ENCODE measurements around the gene DYSF. TPM values are rescaled to one million over a fixed set of nuclear protein-coding genes. Genes with fewer than 3 reads are reported as not detected.

DYSF gene
- total RNA-seq, 1 experiment from 2014 or later = 0.89 TPM

DNA sequence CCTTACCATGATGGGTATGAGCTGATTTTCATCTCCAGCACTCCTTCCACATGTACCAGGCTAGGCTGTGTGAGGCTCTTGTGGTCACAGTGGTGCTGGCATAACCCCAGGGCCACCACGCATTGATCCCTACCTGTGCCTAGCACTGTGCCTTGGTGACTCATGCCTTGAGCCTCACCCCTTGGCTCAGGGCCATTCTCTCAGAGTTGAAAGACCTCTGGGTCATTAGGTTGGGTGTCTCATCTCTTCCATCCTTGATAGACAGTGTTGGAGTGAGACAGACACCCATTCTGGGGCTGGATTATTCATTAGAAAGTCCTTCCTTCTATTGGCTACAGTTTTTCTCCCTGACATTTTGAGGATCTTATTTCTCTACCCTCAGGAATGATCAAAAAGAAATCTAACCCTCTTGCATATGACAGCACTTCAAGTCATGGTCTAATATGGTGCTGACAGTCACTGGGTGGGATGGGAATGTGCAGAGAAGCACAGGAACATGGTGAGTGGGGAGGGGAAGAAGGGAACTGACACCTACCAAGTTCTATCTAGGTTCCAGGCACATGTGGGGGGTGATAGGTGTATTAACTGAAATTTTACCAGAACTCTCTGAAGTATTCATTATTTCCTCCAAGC lies 41.3 kb downstream of the DYSF start (continued):
- peak; percentile 85 for TF ChIP-seq TCF7L2 (IDR thresholded peaks at IDR 0.05; ENCODE audit: borderline replicate concordance, extremely low read depth, insufficient read depth, insufficient read length)
- TF ChIP-seq YY1 (IDR thresholded peaks at IDR 0.05; ENCODE audit: extremely low read depth, insufficient replicate concordance, low read depth, low read length) = peak; percentile 36
- no peak for TF ChIP-seq POLR2A (IDR thresholded peaks at IDR 0.05; ENCODE audit: borderline replicate concordance, extremely low read depth, insufficient read depth, insufficient read length)
- TF ChIP-seq ELF1 (IDR thresholded peaks at IDR 0.05; ENCODE audit: borderline replicate concordance, low read depth) = no peak
- TF ChIP-seq, protein P1, sequence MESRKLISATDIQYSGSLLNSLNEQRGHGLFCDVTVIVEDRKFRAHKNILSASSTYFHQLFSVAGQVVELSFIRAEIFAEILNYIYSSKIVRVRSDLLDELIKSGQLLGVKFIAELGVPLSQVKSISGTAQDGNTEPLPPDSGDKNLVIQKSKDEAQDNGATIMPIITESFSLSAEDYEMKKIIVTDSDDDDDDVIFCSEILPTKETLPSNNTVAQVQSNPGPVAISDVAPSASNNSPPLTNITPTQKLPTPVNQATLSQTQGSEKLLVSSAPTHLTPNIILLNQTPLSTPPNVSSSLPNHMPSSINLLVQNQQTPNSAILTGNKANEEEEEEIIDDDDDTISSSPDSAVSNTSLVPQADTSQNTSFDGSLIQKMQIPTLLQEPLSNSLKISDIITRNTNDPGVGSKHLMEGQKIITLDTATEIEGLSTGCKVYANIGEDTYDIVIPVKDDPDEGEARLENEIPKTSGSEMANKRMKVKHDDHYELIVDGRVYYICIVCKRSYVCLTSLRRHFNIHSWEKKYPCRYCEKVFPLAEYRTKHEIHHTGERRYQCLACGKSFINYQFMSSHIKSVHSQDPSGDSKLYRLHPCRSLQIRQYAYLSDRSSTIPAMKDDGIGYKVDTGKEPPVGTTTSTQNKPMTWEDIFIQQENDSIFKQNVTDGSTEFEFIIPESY (IDR thresholded peaks at IDR 0.05; ENCODE audit: extremely low read depth, insufficient replicate concordance, low read length) = no peak
- TF ChIP-seq, protein P2, sequence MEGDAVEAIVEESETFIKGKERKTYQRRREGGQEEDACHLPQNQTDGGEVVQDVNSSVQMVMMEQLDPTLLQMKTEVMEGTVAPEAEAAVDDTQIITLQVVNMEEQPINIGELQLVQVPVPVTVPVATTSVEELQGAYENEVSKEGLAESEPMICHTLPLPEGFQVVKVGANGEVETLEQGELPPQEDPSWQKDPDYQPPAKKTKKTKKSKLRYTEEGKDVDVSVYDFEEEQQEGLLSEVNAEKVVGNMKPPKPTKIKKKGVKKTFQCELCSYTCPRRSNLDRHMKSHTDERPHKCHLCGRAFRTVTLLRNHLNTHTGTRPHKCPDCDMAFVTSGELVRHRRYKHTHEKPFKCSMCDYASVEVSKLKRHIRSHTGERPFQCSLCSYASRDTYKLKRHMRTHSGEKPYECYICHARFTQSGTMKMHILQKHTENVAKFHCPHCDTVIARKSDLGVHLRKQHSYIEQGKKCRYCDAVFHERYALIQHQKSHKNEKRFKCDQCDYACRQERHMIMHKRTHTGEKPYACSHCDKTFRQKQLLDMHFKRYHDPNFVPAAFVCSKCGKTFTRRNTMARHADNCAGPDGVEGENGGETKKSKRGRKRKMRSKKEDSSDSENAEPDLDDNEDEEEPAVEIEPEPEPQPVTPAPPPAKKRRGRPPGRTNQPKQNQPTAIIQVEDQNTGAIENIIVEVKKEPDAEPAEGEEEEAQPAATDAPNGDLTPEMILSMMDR (IDR thresholded peaks at IDR 0.05 in 2 of 3, conservative IDR thresholded peaks at IDR 0.05 in 1 of 3; ENCODE audit: borderline replicate concordance in 1 of 3, insufficient read depth in 1 of 3, low read depth in 2 of 3, low read length in 2 of 3) = no peak
- TF ChIP-seq EZH2phosphoT487 (IDR thresholded peaks at IDR 0.05; ENCODE audit: borderline replicate concordance) = no peak
- TF ChIP-seq ZNF274 (IDR thresholded peaks at IDR 0.05; ENCODE audit: low read depth, low read length) = no peak
- TF ChIP-seq EGR1 (IDR thresholded peaks at IDR 0.05; ENCODE audit: low read depth) = no peak; the same call in 1 of the 2 replicates
- no peak for TF ChIP-seq RAD21 (IDR thresholded peaks at IDR 0.05; ENCODE audit: low read depth)
- TF ChIP-seq SP1 (IDR thresholded peaks at IDR 0.05; ENCODE audit: low read depth) = peak; percentile 90
